Stimulated activated CD4-positive, alpha-beta T cell treated with anti-CD3 and anti-CD28 coated beads, Interleukin-4, amount 100 ng/mL, for 1 hour (primary cell): ENCODE results near the gene MGAT3.
"Not testable (repeated sequence)": the region's sequence is repeated elsewhere in the genome, so short reads cannot be mapped to it uniquely, and the experiment has no call there.

Source experiments
- DNase-seq: peaks from one replicate; pipeline ENCODE4 v3.0.0-alpha.2; 2020

The MGAT3 gene

DNA sequence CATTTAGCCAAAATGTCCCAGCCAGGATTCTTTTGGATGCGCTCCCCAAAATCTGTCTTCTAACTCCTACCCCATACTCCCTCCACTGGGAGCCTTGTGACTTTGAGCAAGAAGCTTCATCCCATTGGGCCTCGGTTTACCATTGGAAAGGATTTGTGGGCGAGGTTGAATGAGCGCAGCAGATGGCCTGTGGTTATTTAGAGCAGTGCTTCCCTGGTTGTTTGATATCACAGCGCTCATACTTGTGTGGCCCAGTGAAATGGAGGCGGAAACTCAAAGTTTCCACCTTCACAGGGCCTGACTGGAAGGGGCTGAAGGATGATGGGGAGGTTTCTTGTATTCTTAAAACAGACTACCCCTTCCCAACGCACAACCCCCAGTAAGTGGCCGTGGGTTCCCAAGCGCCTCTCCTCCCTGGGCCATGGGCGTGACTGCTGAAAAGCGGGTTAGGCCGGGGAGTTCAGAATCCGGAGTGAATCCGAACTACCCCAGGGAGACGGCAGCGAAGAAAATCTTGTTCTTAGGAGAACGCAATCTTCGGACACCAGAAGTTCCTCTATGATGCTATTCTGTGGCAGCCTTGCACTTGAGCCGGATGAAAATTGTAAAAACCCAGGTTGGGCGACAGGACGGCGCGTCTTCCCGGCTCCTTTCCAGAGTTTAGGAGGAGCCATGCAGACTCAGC, 62.3 kb downstream of the MGAT3 start:
- DNase-seq, result no peak

DNA sequence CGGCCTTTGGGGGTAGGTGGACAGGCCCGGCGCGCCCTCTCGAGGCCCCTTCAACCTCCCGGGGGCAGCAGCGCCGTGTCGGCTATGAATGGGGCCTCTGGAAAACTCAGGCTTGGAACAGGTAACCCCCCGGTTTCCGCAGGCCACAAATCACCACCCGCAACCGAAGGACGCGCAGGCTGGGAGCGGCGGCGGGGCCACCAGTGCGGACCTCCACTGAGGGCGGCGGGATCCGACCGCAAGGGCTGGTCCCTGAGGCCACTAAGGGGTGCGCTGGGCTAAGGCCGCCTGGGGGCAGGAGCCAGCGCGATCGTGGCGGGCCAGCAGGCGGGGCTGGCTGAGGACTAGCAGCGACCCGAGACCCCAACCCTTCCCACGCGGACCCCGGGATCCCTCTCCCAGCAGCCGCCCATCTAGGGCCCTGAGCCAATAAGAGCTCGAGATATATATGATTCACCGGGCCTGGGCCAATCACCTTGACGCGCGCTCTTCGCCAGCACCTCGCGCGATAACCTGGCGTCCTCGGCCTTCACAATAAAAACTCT, 62.9 kb downstream of the MGAT3 start:
- peak; percentile 94 for DNase-seq

DNA sequence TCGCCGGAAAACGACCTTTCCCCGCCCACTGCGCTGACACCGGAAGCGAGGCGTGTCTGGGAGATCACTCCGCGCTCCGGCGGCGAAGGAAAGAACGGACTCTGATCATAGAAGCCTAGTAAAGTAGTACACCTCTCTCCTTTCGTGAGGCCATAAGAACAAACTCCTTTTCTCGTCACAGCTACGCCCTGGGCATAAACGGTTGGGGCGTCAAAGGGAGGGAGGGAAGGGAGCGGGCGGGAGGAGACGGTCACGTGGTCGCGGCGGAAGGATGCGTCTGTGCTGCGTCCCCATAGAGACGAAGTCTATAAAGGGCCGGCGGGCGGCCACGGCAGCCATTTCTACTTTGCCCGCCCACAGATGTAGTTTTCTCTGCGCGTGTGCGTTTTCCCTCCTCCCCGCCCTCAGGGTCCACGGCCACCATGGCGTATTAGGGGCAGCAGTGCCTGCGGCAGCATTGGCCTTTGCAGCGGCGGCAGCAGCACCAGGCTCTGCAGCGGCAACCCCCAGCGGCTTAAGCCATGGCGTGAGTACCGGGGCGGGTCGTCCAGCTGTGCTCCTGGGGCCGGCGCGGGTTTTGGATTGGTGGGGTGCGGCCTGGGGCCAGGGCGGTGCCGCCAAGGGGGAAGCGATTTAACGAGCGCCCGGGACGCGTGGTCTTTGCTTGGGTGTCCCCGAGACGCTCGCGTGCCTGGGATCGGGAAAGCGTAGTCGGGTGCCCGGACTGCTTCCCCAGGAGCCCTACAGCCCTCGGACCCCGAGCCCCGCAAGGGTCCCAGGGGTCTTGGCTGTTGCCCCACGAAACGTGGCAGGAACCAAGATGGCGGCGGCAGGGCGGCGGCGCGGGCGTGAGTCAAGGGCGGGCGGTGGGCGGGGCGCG, 63.7 kb downstream of the MGAT3 start, which contains the start of gene ATF4:
TSS of gene ATF4 (plus strand) at position 337 of the 880 bp plus-strand sequence. CDS start 884 bp downstream, outside the sequence.
- peak; percentile 92 for DNase-seq

DNA sequence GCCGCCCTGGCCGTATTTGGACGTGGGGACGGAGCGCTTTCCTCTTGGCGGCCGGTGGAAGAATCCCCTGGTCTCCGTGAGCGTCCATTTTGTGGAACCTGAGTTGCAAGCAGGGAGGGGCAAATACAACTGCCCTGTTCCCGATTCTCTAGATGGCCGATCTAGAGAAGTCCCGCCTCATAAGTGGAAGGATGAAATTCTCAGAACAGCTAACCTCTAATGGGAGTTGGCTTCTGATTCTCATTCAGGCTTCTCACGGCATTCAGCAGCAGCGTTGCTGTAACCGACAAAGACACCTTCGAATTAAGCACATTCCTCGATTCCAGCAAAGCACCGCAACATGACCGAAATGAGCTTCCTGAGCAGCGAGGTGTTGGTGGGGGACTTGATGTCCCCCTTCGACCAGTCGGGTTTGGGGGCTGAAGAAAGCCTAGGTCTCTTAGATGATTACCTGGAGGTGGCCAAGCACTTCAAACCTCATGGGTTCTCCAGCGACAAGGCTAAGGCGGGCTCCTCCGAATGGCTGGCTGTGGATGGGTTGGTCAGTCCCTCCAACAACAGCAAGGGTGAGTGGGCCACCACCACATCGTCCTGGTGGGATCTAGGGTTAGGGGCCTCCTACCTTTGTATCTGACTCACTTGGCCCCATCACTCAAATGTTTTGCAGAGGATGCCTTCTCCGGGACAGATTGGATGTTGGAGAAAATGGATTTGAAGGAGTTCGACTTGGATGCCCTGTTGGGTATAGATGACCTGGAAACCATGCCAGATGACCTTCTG, 64.5 kb downstream of the MGAT3 start:
- DNase-seq, result not testable (repeated sequence)

DNA sequence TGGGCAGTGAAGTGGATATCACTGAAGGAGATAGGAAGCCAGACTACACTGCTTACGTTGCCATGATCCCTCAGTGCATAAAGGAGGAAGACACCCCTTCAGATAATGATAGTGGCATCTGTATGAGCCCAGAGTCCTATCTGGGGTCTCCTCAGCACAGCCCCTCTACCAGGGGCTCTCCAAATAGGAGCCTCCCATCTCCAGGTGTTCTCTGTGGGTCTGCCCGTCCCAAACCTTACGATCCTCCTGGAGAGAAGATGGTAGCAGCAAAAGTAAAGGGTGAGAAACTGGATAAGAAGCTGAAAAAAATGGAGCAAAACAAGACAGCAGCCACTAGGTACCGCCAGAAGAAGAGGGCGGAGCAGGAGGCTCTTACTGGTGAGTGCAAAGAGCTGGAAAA, 65.3 kb downstream of the MGAT3 start:
- DNase-seq, result not testable (repeated sequence)

DNA sequence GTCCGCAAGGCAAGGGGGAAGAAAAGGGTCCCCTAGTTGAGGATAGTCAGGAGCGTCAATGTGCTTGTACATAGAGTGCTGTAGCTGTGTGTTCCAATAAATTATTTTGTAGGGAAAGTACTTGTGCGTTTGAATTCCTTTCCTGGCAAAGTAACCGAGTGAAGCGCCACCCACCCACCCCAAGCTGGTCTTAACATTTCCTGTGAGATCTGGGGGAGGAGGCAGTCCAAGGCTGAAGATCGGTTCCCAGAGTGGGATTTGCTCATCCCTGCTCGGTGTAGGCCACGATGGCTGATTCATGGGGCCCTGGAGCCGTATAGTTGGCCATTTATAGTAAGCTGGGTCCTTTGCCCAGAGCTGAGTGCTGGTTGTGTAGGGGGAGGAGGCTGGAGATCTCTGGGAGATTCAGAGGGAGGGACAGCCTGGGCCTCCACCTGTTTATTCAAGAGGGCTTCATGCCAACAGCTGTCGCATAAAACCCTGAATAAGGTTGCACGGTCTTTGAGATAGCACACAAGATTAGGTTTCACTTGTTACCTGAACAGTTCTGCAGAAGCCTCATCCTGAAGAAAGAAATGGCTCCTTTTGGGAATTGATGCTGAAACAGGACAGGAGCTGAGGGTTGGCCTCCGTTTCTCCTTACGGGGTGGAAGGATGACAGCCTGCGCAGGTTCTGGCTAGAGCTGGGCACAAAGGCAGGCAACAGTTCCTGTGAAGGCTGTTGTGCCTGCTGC, 65.9 kb downstream of the MGAT3 start:
- DNase-seq, result no peak

DNA sequence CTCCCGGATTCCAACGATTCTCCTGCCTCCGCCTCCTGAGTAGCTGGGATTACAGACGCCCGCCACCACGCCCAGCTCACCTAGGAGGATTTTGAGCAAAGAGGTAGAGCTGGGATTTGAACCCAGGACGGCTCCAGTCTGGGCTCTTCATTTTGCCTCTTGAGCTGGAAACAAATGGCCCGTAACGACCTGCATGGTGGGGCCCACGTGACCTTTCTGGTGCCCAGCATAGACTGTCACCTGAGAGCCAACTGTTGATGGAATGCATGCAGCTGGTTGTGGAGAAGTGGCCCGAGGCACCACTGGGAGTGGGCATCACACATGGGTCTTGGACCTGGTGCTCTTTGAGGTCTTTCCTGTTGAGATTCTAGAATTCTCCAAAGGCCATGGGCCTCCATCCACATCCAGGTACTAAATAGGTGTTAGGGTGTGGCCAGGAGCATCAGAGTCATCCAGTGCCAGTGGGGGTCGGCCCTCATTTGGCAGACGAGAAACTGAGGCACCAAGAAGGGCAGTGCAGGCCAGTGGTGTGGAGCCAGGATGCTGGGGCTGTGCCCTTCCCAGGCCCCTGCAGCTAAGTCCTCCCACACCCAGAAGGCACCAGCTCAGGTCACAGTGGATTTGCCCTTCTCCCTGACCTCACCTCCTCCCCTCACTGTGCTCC, 67.4 kb downstream of the MGAT3 start:
- no peak for DNase-seq

DNA sequence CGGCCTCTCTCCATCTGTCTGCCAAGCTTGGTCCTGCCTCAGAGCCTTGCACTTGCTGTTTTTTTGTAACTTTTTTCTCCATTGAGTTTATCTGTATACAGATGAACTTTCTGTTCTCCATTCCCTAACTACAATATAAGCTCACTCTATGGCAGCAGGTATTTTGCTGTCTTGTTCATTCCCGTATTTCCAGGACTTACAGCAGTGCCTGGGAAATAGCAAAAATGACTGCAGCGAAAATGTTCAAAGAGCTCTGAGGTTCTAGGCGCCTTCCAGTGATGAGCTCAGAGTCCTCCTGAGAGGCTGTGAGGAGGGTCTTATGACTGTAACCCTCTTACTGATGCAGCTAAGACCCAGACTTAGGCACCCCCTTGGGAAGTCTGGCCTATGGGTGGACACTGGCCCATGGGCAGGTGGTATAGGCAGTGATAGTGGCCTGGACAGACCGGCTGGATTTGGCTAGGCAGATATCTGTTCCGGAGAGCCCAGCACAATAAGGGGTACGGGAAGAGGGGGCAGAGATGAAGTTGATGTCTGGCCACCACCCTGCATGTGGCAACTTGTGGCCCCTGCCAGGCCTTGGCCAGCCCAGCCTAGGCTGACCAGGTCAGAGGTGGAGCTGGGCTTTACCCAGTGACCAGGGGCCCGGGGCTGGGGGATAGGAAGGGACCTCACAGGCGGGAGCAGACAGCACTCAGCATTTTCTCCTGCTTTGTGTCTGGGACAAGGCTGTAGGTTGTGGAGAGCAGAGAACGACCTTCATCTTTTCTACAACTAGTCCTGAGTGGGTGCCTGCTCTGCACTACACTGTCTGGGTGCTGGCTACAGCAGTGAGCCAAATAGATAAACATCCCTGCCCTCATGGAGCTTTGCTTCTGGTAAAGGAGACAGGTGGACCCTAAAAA, 68.2 kb downstream of the MGAT3 start:
- no peak for DNase-seq

DNA sequence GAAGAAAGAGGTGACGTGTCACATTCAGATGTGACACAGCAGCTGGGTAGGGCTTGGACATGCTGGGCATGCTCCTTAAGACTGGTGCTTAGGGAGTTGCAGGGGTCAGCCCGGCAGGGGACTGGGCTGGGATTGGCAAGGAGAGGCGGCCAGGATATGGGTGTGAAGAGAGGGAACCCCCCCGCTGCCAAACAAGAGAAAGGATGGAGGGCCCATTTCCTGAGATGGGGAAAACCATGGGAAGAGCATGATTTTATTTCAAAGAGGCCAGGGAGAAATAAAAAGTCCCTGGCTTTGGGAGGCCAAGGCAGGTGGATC, 68.8 kb downstream of the MGAT3 start:
- DNase-seq, result no peak

DNA sequence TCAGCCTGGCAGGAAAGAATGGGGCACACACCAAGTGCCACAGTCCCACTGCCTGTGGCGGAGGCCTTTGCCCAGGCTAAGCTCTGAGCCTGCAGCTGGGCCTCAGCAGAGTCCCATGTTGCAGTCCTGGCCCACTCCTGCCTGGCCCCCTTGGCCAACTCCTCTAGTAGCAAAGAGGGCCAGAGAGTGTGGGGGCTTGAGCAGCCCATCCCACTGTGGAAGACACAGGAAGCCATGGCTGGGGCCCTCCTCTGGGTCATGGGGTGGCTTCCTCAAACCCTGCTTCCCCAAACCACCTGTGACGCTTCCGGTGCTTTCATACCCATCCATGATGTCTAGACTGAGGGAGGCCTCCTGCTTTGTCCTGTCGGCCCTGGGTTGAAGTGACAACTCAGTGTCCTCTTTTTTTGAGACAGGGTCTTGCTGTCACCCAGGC, 69.9 kb downstream of the MGAT3 start:
- DNase-seq, result no peak

DNA sequence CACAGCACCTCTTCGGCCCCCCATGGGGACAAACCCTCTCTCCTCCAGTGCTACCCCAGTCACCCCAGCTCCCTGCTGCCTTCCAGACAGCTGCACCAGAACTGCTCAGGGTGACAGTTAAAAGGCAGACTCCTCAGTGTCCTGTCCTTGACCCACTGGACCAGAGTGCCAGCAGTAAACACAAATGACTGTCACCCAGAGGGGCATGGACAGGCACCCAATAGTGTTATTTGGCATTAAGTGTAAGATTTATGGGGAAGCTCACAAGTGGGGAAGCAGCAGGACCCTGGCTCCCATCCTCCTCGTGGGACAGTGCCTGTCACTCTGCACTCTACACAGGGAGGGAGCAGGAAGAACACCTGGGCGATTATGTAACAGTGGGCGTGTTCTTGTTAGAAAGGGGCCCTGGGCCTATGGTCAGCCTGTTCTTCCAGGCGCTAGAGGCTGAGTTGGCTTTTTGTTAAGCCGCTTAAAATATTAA, 70.7 kb downstream of the MGAT3 start:
- DNase-seq, result no peak

DNA sequence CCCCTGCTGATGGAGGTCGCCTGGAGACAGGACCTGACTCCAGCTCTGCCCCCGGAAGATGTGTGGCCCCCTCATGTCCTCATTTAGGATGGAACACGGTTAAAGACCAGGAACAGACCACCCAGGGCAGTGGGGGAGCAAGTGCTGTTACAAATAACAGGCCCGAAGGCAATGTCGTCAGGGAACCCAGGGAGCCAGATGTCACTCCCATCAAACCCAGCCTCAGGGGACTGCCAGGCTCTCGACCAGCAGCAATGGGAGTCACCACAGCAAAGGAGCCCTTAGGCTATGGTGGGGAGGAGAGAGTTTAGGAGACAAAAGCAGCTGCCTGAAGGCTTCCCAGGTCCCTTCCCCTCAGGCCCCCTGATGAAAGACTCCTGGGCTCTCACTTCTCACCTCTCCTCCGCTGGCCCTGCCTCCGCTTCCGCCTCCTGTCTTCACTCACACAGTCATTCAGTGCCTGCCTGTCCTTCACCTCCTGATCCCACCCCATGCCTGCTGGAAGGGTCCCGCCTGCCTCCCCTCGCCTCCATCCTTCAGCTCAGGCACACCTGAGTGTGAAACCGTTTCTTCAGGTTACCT, 71.4 kb downstream of the MGAT3 start:
- DNase-seq, result no peak

DNA sequence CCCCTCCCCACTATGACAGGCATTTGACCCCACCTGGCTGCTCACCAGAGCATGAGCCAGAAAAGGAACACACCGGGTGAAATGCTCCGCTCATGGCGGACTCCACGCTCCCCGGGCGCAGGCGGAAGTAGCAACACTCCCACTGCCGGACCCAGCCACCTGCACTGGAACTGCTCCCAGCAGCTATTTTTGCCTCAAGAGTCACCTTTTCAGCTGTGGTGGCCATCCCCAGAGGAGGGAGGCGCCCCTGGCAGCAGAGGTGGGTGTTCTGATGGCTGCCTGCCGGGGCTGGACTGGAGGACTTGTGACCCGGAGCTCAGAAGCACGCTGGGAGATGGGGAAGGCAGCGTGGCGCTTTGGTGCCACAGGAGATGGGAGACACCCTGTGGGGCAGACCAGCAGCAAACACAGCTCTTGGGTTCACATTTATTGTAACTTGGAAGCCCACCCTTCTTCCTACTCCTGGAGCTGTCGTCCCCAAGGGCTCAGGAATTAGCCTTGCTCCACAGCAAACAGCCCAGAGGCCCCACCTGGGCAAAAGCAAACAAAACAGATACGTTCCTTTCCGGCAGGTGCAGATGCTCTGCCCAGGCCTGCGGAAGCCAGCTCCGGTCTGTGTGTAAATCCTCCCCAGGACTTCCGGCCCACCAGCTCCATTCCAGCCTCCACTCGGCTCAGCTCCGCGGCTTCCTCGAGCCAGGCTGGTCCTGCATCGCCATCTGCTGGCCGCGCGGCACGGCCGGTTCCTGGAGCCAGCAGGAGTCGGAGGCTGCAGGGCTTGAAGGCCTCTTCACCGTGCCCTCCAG, 72.1 kb downstream of the MGAT3 start:
- peak; percentile 90 for DNase-seq

DNA sequence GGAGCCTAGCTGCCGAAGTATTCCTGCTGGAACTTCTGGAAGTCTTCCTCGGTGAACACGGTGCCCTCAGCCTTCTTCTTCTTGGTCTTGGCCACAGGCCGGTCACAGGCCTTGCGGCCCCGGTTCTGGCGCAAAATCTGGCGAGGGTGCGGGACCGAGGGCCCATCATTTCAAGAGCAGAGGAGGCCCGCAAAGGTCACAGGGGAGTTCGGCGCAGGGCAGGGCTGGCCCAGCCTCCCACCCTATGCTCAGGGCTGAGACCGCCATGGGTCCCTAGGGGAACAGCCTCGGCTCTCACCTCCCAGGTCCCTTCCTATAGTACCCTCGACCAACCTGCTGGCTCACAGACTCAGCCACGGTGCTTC, 72.7 kb downstream of the MGAT3 start:
- no peak for DNase-seq

DNA sequence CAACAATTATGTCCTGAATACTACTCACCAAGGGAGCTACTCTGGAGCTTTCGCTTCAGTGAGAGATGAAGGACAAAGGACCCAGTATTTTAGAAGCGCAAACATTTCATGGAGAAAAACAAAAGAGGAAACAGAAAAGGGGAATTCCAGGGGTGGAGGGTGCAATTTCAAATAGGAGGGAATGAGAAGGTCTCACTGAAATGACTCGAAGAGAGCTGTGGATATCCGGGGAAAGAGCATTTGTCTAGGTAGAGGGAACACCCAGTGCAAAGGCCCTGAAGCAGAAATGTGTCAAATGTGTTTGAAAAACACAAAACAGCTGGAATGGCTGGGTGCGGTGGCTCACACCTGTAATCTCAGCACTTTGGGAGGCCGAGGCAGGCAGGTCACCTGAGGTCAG, 73.3 kb downstream of the MGAT3 start:
- no peak for DNase-seq

DNA sequence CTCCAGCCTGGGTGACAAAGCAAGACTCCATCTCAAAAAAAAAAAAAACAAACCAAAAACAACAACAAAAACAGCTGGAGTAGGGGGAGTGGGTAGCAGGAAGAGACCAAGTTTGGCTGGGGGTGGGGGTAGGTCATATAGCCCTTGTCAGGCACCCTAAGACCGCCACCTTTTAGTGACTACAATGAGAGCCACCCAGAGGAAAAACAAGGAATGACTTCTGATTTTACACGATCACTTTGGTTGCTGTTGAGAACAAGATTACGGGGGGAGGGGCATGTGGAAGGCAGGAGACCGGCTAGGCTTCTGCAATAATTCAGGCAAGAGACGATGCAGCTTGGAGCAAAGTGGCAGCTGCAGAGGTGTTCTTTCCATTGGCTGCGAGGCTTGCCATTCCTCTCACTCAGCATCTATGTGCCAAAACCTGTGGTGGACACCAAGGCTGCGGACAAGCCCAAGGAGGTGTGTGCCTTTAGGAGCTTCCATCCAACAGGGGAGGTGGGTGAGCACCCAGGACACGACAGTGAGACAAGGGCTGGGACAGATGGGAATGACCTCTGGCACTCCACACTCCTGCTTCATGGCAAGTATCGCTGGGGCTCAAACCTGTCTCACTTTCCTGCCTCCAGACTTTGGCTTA, 74.0 kb downstream of the MGAT3 start:
- no peak for DNase-seq

DNA sequence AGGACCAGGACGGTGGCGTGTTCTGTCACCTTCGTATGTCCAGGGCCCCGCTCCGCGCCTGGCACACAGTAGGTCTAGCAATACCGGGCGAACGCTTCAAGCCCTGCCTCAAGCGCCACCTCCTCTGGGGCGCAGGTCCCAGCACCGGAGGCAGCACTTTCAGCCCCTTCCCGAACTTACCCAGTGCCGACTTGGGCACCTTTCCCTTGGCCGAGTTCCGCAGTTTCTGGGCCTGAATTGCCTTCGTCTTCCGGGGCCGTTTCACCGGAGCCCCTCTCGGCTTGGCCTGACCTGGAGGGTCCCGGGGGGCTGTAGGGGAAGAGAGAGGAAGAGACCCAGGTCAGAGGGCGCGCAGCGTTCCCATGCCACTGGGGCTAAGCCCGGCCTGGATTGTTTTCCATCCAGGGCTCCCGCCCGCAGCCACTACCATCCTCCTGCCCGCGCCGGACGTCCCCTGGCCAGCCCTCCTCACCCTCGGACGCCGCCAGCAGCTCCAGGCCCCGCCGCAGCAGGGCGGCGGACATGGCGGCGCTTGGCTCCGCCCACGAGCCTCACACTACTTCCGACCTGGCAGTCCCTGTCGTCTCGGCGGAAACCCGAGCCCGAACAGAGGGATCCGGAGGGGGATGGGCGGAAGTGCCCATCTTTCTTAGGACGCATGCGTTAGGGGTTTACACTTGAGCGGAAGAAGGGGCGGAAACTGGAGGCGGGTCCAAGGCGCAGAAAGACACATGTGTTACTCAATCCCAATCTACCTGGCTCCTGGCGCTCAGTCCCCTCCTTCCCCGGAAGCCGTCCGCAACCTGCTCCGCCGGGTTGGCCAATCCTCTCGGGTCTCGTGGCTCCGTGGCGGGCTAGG, 75.6 kb downstream of the MGAT3 start, which contains the start of gene RPS19BP1:
TSS of gene RPS19BP1 (minus strand) at position 534 of the 859 bp plus-strand sequence. CDS start at position 524, 10 bp downstream.
- peak; percentile 99 for DNase-seq

DNA sequence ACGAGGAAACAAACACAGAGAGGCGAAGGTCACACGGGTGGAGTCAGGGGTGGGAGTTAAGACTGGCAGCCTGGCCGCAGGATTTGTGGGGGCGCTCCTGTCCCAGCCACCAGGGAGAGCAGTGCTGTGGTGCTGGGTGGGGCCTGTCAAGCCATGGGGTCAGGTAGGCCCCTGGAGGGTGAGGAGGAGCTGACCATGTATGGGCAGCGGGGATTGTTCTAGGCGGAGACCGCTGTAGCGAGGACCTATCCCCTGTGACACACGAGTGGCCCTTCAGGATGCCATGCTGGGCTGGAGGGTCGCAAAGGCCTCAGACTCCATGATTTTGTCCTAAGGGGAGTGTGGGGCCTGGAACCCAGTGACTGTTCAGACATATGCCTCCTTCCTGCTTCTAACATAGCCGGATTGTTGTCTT, 77.3 kb downstream of the MGAT3 start:
- no peak for DNase-seq
